ENCODE measurements around the gene LRRC8C. TPM values are rescaled to one million over a fixed set of nuclear protein-coding genes. Genes with fewer than 3 reads are reported as not detected.

LRRC8C gene
- total RNA-seq, 2 donors from 2014 or later: 2.5 to 5.5 TPM

DNA sequence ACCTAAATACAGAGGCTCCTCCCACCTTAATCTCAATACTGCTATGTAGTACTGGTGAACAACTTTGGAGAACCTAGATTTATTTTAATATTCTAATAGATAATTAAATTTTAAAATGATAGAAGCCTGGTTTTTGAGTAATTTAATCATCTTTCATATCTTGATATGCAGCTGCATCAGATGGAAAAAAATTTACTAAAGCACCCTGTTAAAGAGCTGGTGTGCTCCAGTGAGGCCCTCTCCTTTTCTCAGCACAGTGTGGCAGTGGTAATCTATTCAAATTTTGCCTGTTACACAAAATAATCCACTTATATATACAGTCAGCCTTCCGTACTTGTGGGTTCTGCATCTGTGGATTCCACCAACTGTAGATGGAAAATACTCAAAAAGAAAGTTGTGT, 82.8 kb downstream of the LRRC8C start:
- H3K36me3 Mint-ChIP-seq (ENCODE audit: low read depth): no peaks in the 10 kb centered on the region
- DNase-seq: no peak
- no peak overlapping the region for H3K27ac Mint-ChIP-seq
- no peaks in the 10 kb centered on the region for H3K36me3 ChIP-seq (ENCODE audit: control insufficient read depth, insufficient read depth, low read length)
- H3K4me1 Mint-ChIP-seq: no peaks in the 10 kb centered on the region
- no peaks in the 10 kb centered on the region for H3K27me3 ChIP-seq (ENCODE audit: control insufficient read depth, insufficient read depth, low read length, poor library complexity, severe bottlenecking)
- no peaks in the 10 kb centered on the region for H3K9me3 Mint-ChIP-seq
- no peak overlapping the region for H3K27ac ChIP-seq (ENCODE audit: low read depth, low read length)
- WGBS, 2 experiments (ENCODE audit: insufficient coverage in 1 of 2, insufficient read length in 1 of 2): 80% methylated on average over 1 of the region's 1 CpG; no CpG with 5 or more reads in 1 of the 2 experiments
- H3K27me3 Mint-ChIP-seq (ENCODE audit: insufficient read depth): no peaks in the 10 kb centered on the region
- H3K4me3 ChIP-seq (ENCODE audit: low read length): no peak overlapping the region
- H3K9me3 ChIP-seq (ENCODE audit: control insufficient read depth, low read length): no peaks in the 10 kb centered on the region
- no peak overlapping the region for H3K4me3 Mint-ChIP-seq
- H3K9ac ChIP-seq (ENCODE audit: extremely low read depth, low read length, poor library complexity, severe bottlenecking): no peak overlapping the region
- no peak for TF ChIP-seq CTCF (conservative IDR thresholded peaks at IDR 0.05)
- H3K4me1 ChIP-seq (ENCODE audit: control insufficient read depth, insufficient read depth, low read length): no peaks in the 10 kb centered on the region

- Histone ChIP-seq H3K27ac (ENCODE audit: low read depth, low read length) (no peak overlapping the region), H3K9me3 (ENCODE audit: control insufficient read depth, low read length) (no peaks in the 10 kb centered on the region), H3K36me3 (ENCODE audit: control insufficient read depth, insufficient read depth, low read length) (no peaks in the 10 kb centered on the region), H3K9ac (ENCODE audit: extremely low read depth, low read length, poor library complexity, severe bottlenecking) (no peak overlapping the region), H3K4me3 (ENCODE audit: low read length) (no peak overlapping the region), H3K27me3 (ENCODE audit: control insufficient read depth, insufficient read depth, low read length, poor library complexity, severe bottlenecking) (no peaks in the 10 kb centered on the region), H3K4me1 (ENCODE audit: control insufficient read depth, insufficient read depth, low read length) (peaks cover 3% of the 10 kb centered on the region)
- H3K4me3 Mint-ChIP-seq: no peak overlapping the region
- H3K36me3 Mint-ChIP-seq (ENCODE audit: low read depth): no peaks in the 10 kb centered on the region
- no peaks in the 10 kb centered on the region for H3K9me3 Mint-ChIP-seq
- no peak overlapping the region for H3K27ac Mint-ChIP-seq
- WGBS, 2 experiments (ENCODE audit: insufficient coverage in 1 of 2, insufficient read length in 1 of 2): 70% methylated on average over 4 of the region's 5 CpGs; no CpG with 5 or more reads in 1 of the 2 experiments
- TF ChIP-seq CTCF (conservative IDR thresholded peaks at IDR 0.05): no peak
- DNase-seq: no peak
- no peaks in the 10 kb centered on the region for H3K27me3 Mint-ChIP-seq (ENCODE audit: insufficient read depth)
- H3K4me1 Mint-ChIP-seq: no peaks in the 10 kb centered on the region
These were observed 86.8 kb downstream of the LRRC8C start for GRCh38 chr1:89719502-89720306.

DNA sequence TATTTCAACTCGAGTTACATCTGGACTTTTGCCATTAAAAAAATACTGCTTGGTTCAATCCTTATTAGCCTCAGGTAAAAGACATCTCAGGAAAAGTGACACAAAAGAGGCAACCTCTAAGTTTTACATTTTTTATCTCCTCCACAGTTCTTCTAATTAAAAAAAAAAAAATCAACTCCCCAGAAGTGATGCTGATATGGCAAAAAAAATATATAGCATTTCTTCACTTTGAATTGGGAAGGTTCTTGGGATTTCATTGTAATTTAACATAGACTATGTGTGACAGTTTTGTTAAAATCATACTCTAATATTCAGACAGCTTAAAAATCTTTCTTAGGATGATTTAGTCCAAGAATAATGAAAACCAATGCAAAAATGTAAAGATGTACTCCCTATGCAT, 87.9 kb downstream of the LRRC8C start:
- Histone ChIP-seq H3K27ac (ENCODE audit: low read depth, low read length) (no peak overlapping the region), H3K4me1 (ENCODE audit: control insufficient read depth, insufficient read depth, low read length) (peaks cover 3% of the 10 kb centered on the region), H3K9ac (ENCODE audit: extremely low read depth, low read length, poor library complexity, severe bottlenecking) (no peak overlapping the region), H3K9me3 (ENCODE audit: control insufficient read depth, low read length) (no peaks in the 10 kb centered on the region), H3K27me3 (ENCODE audit: control insufficient read depth, insufficient read depth, low read length, poor library complexity, severe bottlenecking) (no peaks in the 10 kb centered on the region), H3K4me3 (ENCODE audit: low read length) (no peak overlapping the region), H3K36me3 (ENCODE audit: control insufficient read depth, insufficient read depth, low read length) (no peaks in the 10 kb centered on the region)
- TF ChIP-seq CTCF (conservative IDR thresholded peaks at IDR 0.05): no peak
- Mint-ChIP-seq H3K36me3 (ENCODE audit: low read depth) (no peaks in the 10 kb centered on the region), H3K9me3 (no peaks in the 10 kb centered on the region), H3K4me3 (no peak overlapping the region), H3K27ac (no peak overlapping the region), H3K27me3 (ENCODE audit: insufficient read depth) (peaks cover 2% of the 10 kb centered on the region), H3K4me1 (no peaks in the 10 kb centered on the region)
- WGBS, 2 experiments (ENCODE audit: insufficient coverage in 1 of 2, insufficient read length in 1 of 2): 97 to 100% methylated on average over 1 of the region's 1 CpG
- DNase-seq: no peak
